Measurements from ENCODE around the gene DLGAP1.

GRCh38 chr18:3665780-3666525 is 789.2 kb downstream of the DLGAP1 start:
- peak in 2 of 3 donors; percentile 64 to 75 for TF ChIP-seq POLR2AphosphoS5 (IDR thresholded peaks at IDR 0.05)
- TF ChIP-seq CTCF (IDR thresholded peaks at IDR 0.05), result peak; percentile 97 to 99 (median 98)
- TF ChIP-seq POLR2A (IDR thresholded peaks at IDR 0.05), result no peak

Data from breast epithelium (tissue), 3 donors.